Measurements from ENCODE around the gene CRYBG1. TPM values are rescaled to one million over a fixed set of nuclear protein-coding genes. Genes with fewer than 3 reads are reported as not detected.

Gene CRYBG1
- total RNA-seq, 1 experiment from 2014 or later, result 5.7 TPM

GRCh38 chr6:106452628-106453027 lies 92.1 kb downstream of the CRYBG1 start:
- no peak for DNase-seq
- Histone ChIP-seq H2AFZ (ENCODE audit: low read length) (no peak overlapping the region), H2BK12ac (ENCODE audit: insufficient read length, low read depth, low read length) (no peak overlapping the region), H4K5ac (ENCODE audit: insufficient read length, low read depth, low read length) (no peak overlapping the region), H3T11ph (ENCODE audit: low read length) (no peak overlapping the region), H4K91ac (ENCODE audit: insufficient read length, low read depth, low read length) (no peak overlapping the region), H3K23me2 (ENCODE audit: insufficient read length, low read depth, low read length, poor library complexity, severe bottlenecking) (no peaks in the 10 kb centered on the region), H3K79me1 (ENCODE audit: insufficient read depth, low read depth, low read length, poor library complexity, severe bottlenecking) (no peaks in the 10 kb centered on the region), H2AK5ac (ENCODE audit: insufficient read length, low read length) (no peak overlapping the region), H3K9ac (ENCODE audit: extremely low read depth, insufficient read length, low read length) (no peak overlapping the region), H2BK15ac (ENCODE audit: low read depth, low read length) (no peak overlapping the region), H3K14ac (ENCODE audit: insufficient read depth, low read length) (no peak overlapping the region), H3K4ac (ENCODE audit: low read depth, low read length) (no peak overlapping the region), H3K4me2 (ENCODE audit: insufficient read depth, insufficient read length, low read length) (no peak overlapping the region), H3K56ac (ENCODE audit: insufficient read length, low read depth, low read length) (no peak overlapping the region), H3K23ac (ENCODE audit: insufficient read length, low read depth, low read length) (no peak overlapping the region), H2BK20ac (ENCODE audit: low read depth, low read length, poor library complexity, severe bottlenecking) (no peak overlapping the region), H3K18ac (ENCODE audit: insufficient read length, low read depth, low read length) (no peak overlapping the region), H4K8ac (replicated peaks; ENCODE audit: insufficient read length, low read depth, low read length) (no peak overlapping the region), H3K27ac (ENCODE audit: insufficient read length, low read depth, low read length) (no peak overlapping the region), H4K20me1 (ENCODE audit: control insufficient read depth, insufficient read depth, insufficient read length) (no peaks in the 10 kb centered on the region), H3K27me3 (ENCODE audit: insufficient read depth, low read length) (no peaks in the 10 kb centered on the region), H3K9me3 (ENCODE audit: control insufficient read depth, low read depth, low read length) (no peaks in the 10 kb centered on the region), H2BK120ac (ENCODE audit: low read depth, low read length, poor library complexity, severe bottlenecking) (no peak overlapping the region), H2BK5ac (ENCODE audit: insufficient read length, low read length) (no peak overlapping the region), H3K79me2 (ENCODE audit: insufficient read depth, low read length) (no peaks in the 10 kb centered on the region), H3K4me1 (ENCODE audit: insufficient read depth, low read length) (no peaks in the 10 kb centered on the region; the same call in 1 of the 2 replicates)
- Mint-ChIP-seq H3K4me3 (no peak overlapping the region), H3K36me3 (ENCODE audit: insufficient read depth in 1 of 3, low read depth in 3 of 3) (no peaks in the 10 kb centered on the region), H3K4me1 (peaks cover 11 to 17% of the 10 kb centered on the region in 2 experiments), H3K27me3 (ENCODE audit: low read depth) (no peaks in the 10 kb centered on the region), H3K27ac (no peak overlapping the region), H3K9me3 (no peaks in the 10 kb centered on the region)
- TF ChIP-seq, protein P1, sequence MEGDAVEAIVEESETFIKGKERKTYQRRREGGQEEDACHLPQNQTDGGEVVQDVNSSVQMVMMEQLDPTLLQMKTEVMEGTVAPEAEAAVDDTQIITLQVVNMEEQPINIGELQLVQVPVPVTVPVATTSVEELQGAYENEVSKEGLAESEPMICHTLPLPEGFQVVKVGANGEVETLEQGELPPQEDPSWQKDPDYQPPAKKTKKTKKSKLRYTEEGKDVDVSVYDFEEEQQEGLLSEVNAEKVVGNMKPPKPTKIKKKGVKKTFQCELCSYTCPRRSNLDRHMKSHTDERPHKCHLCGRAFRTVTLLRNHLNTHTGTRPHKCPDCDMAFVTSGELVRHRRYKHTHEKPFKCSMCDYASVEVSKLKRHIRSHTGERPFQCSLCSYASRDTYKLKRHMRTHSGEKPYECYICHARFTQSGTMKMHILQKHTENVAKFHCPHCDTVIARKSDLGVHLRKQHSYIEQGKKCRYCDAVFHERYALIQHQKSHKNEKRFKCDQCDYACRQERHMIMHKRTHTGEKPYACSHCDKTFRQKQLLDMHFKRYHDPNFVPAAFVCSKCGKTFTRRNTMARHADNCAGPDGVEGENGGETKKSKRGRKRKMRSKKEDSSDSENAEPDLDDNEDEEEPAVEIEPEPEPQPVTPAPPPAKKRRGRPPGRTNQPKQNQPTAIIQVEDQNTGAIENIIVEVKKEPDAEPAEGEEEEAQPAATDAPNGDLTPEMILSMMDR (conservative IDR thresholded peaks at IDR 0.05), result no peak
- no CpG with 5 or more reads among the region's 1 CpG for WGBS (ENCODE audit: extremely low coverage, insufficient read length, low lambda C conversion rate)
